ENCODE data around the gene NAXE. TPM values are rescaled to one million over a fixed set of nuclear protein-coding genes. Genes with fewer than 3 reads are reported as not detected.
A peak's percentile ranks its signal among the peaks of the same experiment; 100 is the strongest.

NAXE gene
- total and polyA plus RNA-seq, 2 of the 13 experiments (the other 11 are each of a cell fraction or from before 2014, with no cell fraction given) = 39.4 to 59.4 TPM

GRCh38 chr1:156625436-156626078 is 34.0 kb downstream of the NAXE start (continued):
- TF ChIP-seq REST (IDR thresholded peaks at IDR 0.05; ENCODE audit: borderline replicate concordance in 1 of 2, low read depth in 1 of 2, low read length in 2 of 2) (no peak), ESRRA (CRISPR knock-in tag; IDR thresholded peaks at IDR 0.05; ENCODE audit: low read depth) (no peak), HNRNPL (IDR thresholded peaks at IDR 0.05; ENCODE audit: low read depth, low read length) (peak; percentile 60; the same call in 1 of the 2 replicates), ZNF512B (CRISPR knock-in tag; IDR thresholded peaks at IDR 0.05; ENCODE audit: borderline replicate concordance) (no peak), ZNF737 (CRISPR knock-in tag; IDR thresholded peaks at IDR 0.05; ENCODE audit: borderline replicate concordance) (0 out of 2 replicates have a peak, but pooled peaks have one; percentile 24), PATZ1 (CRISPR knock-in tag; IDR thresholded peaks at IDR 0.05) (peak; percentile 38), ZNF687 (CRISPR knock-in tag; IDR thresholded peaks at IDR 0.05) (peak; percentile 3; the same call in 1 of the 2 replicates), ZNF207 (IDR thresholded peaks at IDR 0.05; ENCODE audit: borderline replicate concordance) (no peak), NFKBIZ (CRISPR knock-in tag; IDR thresholded peaks at IDR 0.05) (no peak), XRCC5 (optimal IDR thresholded peaks at IDR 0.05; ENCODE audit: low read length) (peak; percentile 31), ATF5 (CRISPR knock-in tag; IDR thresholded peaks at IDR 0.05; ENCODE audit: low read depth) (no peak), TEAD3 (CRISPR knock-in tag; optimal IDR thresholded peaks at IDR 0.05; ENCODE audit: borderline replicate concordance) (no peak), HNF4A (CRISPR knock-in tag; IDR thresholded peaks at IDR 0.05) (0 out of 2 replicates have a peak, but pooled peaks have one; percentile 19), STAG1 (CRISPR knock-in tag; IDR thresholded peaks at IDR 0.05) (peak; percentile 56), NBN (conservative IDR thresholded peaks at IDR 0.05) (no peak)

All from HepG2 (cell line).